Measurements from ENCODE around the gene SNX2. TPM values are rescaled to one million over a fixed set of nuclear protein-coding genes. Genes with fewer than 3 reads are reported as not detected.

The SNX2 gene
- polyA plus RNA-seq, 1 experiment, result 23.5 TPM

- POLR2A ChIA-PET, result no interaction called here
- no peak overlapping the region for H3K4me3 ChIP-seq (ENCODE audit: low read depth, low read length)
- H3K27me3 ChIP-seq (ENCODE audit: control insufficient read depth, insufficient read depth, low read length), result no peaks in the 10 kb centered on the region
- peaks cover 2% of the 10 kb centered on the region; the same call in 1 of the 2 replicates for H3K36me3 ChIP-seq (ENCODE audit: control insufficient read depth, insufficient read depth, low read length)
- no peak for DNase-seq (ENCODE audit: low read depth)
- TF ChIP-seq CTCF (IDR thresholded peaks at IDR 0.05; ENCODE audit: insufficient read depth, low read depth, low read length), result no peak
- CTCF ChIA-PET, result no interaction called here
Observed at GRCh38 chr5:122805481-122805880, 30.6 kb downstream of the SNX2 start.

- POLR2A ChIA-PET, result no interaction called here
Observed at GRCh38 chr5:122810405-122810804, 35.5 kb downstream of the SNX2 start.

GRCh38 chr5:122815218-122815767 lies 40.4 kb downstream of the SNX2 start:
- no peaks in the 10 kb centered on the region for H3K36me3 ChIP-seq (ENCODE audit: control insufficient read depth, insufficient read depth, low read length)
- H3K27me3 ChIP-seq (ENCODE audit: control insufficient read depth, insufficient read depth, low read length), result no peaks in the 10 kb centered on the region
- no peak for TF ChIP-seq CTCF (IDR thresholded peaks at IDR 0.05; ENCODE audit: insufficient read depth, low read depth, low read length)
- no peak for DNase-seq (ENCODE audit: low read depth)
- ChIA-PET POLR2A (no interaction called here), CTCF (no interaction called here)
- no peak overlapping the region for H3K4me3 ChIP-seq (ENCODE audit: low read depth, low read length)

More at GRCh38 chr5:122810405-122810804, 35.5 kb downstream of the SNX2 start:
- CTCF ChIA-PET, result no interaction called here
- TF ChIP-seq CTCF (IDR thresholded peaks at IDR 0.05; ENCODE audit: insufficient read depth, low read depth, low read length), result no peak
- no peaks in the 10 kb centered on the region for H3K36me3 ChIP-seq (ENCODE audit: control insufficient read depth, insufficient read depth, low read length)
- DNase-seq (ENCODE audit: low read depth), result no peak
- no peak overlapping the region for H3K4me3 ChIP-seq (ENCODE audit: low read depth, low read length)
- no peaks in the 10 kb centered on the region for H3K27me3 ChIP-seq (ENCODE audit: control insufficient read depth, insufficient read depth, low read length)

GRCh38 chr5:122816756-122817155 lies 41.9 kb downstream of the SNX2 start:
- no peaks in the 10 kb centered on the region for H3K36me3 ChIP-seq (ENCODE audit: control insufficient read depth, insufficient read depth, low read length)
- no peak for TF ChIP-seq CTCF (IDR thresholded peaks at IDR 0.05; ENCODE audit: insufficient read depth, low read depth, low read length)
- ChIA-PET CTCF (interaction anchor here (0.9 kb wide), 1 partner anchor 13 kb away, joined by 3 read pairs; no protein-coding TSS in a partner anchor), POLR2A (no interaction called here)
- no peak for DNase-seq (ENCODE audit: low read depth)
- no peak overlapping the region for H3K4me3 ChIP-seq (ENCODE audit: low read depth, low read length)
- H3K27me3 ChIP-seq (ENCODE audit: control insufficient read depth, insufficient read depth, low read length), result no peaks in the 10 kb centered on the region

GRCh38 chr5:122831984-122832383 lies 57.1 kb downstream of the SNX2 start:
- no peak for DNase-seq (ENCODE audit: low read depth)
- no peak for TF ChIP-seq CTCF (IDR thresholded peaks at IDR 0.05; ENCODE audit: insufficient read depth, low read depth, low read length)
- H3K36me3 ChIP-seq (ENCODE audit: control insufficient read depth, insufficient read depth, low read length), result peaks cover 2% of the 10 kb centered on the region
- ChIA-PET CTCF (no interaction called here), POLR2A (no interaction called here)
- no peaks in the 10 kb centered on the region for H3K27me3 ChIP-seq (ENCODE audit: control insufficient read depth, insufficient read depth, low read length)
- no peak overlapping the region for H3K4me3 ChIP-seq (ENCODE audit: low read depth, low read length)
